Activated CD4-positive, alpha-beta T cell treated with anti-CD3 and anti-CD28 coated beads, Interleukin-2, Interleukin-6, amounts not matched to agents 100 ng/mL and 50 ng/mL, durations not matched to agents 16 hours and 8 hours (primary cell): Measurements from ENCODE around the gene DPYSL5.

ENCODE experiments used
- DNase-seq: peaks from one replicate; pipeline ENCODE4 v3.0.0-alpha.2; 2020

The DPYSL5 gene

DNA sequence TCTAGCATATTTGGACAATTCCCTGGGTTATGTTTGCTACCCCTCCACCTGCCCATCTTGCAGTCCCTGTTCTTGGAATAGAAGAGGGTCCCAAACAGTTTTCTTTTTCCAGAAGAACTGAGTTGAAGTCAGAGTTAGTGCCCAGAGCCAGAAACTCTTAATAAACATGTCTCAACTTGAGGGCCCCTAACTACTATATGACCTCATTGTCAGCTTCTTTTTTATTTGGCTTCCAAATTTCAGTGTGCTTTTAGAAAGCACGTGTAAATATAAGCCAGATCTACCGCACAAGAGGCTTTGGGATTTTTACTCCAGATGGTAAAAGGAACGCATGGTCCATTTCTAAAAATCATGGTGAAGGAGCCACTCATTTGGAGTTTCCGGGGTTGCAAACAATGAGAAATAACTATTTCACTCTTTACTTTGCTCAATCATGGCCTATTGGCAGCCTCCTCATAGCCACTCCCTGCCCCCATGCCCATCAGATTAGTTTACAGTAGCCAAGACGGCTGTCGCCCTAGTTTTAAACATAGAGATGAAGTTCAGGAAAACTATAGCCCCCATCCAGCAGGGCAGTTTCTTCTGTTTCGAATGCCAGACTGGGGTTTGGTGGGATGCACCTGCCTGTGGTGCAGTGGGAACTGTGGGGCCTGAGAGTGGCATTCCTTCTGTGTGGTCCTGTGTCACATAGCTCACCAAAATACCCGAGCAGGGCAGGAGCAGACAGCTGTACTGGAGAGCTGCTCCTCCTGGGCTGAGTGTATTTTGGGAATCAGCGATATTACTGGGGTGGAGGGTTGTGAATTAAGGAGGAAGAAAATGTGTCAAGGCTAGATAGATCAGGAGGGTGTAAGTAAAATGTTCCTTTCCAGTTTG is 124.2 kb downstream of the DPYSL5 start:
- DNase-seq: no peak

DNA sequence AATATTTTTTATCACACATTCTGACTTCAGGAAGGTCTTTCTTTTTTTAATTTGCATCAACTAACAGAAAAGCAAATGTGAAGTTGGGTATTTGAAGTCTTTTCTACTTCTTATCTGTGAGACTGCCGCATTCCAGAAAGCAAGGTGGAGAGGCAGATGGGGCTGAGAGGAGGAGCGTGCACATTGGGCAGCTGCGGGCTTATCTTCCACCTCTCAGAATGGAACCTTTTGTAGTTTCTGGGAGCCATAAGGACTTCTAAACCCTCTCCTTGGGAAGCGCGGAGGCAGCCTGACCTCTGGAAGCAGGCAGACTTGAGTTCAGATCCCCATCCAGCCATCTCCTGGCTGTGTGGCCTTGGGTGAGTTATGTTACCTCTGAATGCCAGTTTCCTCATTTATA is 126.4 kb downstream of the DPYSL5 start:
- no peak for DNase-seq

DNA sequence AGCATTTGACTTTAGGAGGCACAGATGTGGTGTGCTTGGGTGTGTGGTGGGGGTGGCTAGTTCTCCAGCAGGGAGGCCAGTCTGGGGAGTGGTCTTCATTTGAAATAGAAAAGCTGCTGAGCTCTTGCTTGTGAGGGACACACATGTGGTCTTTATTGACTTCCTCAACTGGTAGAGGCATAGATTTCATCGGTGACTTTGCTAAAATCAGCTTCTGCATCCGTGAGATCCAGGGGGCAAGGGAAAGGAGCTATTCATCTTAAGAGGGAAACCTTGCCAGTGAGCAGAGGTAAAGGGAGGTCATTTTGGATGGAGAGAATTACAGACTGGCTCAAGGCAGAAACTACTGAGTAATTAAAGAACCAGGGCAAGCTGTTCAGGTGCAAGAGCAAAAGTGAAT is 127.2 kb downstream of the DPYSL5 start:
- DNase-seq: no peak

DNA sequence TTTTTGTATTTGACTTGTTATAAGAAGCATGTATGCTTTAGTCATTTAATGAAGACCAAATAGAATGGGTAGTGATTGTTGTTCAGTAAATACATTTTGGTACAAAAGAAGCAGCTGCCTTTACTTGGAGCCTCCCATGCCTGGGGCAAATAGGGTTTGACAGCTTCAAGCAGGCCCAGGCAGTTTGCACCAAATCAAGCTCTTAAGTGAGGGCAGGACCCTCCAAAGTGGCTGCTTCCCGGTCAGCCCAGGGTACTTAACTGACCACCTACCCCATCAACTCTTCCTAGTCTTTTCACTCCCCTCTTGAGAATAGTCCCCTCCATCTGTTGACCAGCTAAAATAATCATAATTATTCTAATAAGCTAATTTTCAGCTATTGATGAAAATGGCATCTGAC is 127.7 kb downstream of the DPYSL5 start:
- no peak for DNase-seq

GRCh38 chr2:26976237-26976636 is 128.3 kb downstream of the DPYSL5 start:
- no peak for DNase-seq

DNA sequence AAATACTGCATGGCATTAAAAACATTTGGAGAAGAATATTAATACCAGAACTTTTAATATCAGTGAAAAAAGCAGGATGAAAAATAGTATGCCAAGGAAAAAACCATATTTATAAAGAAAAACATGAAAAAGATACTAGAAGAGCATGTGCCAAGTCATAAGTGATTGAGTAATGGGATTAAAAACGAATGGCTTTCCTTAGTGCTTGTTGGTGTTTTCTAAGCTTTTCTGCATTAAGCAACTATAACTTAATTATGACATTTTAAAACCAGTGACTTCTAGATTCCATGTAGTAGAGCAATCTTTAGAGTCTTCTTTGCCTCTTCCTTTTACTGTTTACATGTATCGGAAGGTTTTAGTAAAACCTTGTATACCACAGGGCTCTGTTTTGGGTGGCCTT is 129.1 kb downstream of the DPYSL5 start:
- no peak for DNase-seq

GRCh38 chr2:26978061-26978596 is 130.2 kb downstream of the DPYSL5 start:
- DNase-seq: no peak

DNA sequence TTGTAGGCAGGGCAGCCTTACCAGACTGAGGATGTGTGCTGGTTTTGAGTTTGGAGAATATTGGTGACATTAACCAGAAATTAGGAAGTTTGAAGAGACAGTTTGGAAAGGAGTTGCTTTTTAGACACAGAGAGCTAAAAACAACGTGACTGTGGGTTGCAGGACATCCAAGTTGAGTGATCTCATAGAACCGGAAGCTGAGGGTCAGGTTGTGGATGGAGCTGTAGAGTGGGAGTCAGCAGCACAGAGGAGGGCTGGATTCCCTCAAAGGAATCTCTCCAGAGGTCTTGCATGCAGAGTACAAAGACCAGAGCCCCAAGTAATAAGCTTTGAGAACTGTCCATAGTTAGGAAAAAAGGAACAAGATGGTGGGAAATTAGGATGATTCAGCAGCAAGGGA is 131.8 kb downstream of the DPYSL5 start:
- DNase-seq: no peak

DNA sequence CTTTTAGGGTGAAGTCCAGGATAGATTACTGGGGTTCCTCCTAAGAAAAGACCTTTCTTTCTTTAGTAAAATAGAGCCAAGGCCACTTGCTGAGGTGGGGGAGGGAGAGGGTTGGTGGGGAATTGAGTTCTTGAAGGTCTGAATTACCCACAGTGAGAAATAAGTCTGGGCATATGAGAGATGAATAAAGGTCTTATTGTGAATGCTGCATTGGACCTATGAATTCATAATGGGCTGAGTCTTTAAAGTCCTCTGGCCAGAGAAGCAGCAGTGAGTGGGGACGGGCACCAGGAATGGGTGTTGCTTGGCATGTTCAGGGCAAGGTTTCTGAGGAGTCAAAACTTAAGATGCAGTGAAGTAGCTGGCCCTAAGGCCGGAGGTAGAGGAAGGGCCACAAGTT is 133.0 kb downstream of the DPYSL5 start:
- DNase-seq: no peak

DNA sequence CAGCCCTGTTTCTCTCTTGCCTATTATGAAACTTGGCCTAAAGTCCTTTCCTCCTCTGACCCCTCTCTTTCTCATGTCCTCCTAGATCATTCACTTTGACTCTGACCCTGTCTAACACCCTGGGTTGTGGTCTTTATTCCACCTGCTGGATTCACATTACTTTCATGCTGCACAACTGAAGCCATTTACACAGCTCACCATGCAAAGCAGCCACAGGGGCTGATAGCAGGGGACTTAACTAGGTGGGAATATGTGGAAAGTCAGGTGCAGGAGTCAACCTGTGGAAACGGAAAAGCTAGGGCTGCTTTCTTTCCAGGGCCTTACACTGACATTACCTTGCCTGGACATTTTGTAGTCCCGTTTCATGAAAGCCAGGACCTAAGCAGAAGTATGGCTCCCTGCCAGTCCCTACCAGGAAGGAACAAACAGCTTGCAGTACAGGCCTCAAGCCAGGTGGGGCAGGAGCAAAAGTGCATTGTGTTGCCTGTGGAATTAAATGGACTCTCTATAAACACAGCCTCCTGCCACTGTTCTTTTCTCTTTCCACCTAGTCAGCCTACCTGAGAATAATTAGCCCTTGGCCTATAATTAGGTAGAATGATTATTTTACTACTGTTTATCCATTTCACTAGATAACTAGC is 134.3 kb downstream of the DPYSL5 start:
- DNase-seq: peak; percentile 14

- no peak for DNase-seq
These were observed 135.8 kb downstream of the DPYSL5 start for GRCh38 chr2:26983746-26984145.

DNA sequence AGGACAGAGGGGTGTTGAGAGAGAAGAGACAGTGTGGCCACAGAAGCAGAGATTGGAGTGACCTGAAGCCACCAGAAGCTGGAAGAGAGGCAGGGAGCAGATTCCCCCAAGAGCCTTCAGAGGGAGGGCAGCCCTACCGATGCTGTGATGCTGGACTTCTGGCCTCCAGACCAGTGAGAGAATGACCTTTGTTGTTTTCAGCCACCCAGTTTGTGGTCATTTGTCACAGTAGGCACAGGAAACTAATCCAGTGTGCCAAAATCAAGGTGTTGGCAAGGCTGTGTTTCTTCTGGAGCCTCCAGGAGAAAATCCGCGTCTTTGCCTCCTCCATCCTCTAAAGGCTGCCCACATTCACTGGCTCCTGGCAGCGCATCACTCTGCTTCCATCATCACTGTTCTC is 137.9 kb downstream of the DPYSL5 start:
- DNase-seq: no peak

DNA sequence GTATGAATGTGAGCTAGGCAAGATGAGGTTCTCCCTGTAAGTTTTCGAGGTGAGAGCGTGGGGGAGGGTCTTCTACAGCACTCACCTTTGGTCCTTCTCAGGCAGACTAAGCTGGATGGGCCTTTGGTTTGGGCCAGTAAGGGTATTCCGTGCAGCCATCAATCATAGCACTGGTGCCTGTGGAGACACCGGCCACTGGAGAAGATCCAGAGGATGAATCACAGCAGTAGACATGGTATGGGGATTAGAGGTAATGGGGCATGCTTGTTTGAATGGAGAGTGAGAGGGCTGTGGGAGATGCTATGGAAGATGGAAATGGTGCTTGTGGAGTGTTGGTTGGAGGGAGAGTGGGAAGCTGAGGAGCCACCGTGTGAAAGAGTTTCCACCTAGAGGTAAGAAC is 138.6 kb downstream of the DPYSL5 start:
- DNase-seq: no peak

DNA sequence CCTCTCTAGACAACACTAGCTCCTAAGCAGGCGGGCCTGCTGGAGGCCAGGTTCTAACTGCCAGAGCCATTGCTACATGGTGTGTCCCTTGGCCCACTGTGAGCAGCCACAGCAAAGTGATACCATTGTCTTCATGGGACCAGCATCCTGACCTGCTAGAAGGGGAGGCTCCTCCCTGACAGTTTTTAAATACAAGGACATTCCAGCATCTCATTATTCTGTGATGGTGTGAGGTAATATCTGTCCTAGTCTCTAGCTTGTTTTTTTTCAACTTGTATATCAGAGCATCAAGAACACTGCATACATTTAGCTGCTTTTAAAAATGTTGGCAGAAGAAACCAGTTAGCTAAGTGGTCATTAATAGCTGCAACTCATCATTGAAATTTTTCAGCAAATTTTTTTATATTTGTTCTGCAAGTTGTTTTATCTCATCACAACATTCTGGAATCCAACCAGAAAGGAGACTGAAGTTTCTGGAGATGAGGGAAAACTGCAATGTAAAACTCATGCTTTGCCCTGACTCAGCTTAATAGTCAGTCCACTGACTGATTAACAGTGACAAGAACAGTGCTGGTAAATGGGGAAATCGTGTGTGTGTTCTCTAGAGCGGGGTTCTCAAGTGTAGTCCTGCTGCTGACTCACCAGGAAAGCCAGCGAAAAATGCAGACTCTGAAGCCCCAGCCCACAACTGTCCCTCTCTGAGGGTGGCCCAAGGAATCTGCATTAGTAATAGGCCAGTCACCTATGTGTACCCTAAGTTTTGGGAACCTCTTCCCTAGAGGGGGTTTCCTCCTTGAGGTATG is 140.3 kb downstream of the DPYSL5 start:
- no peak for DNase-seq

DNA sequence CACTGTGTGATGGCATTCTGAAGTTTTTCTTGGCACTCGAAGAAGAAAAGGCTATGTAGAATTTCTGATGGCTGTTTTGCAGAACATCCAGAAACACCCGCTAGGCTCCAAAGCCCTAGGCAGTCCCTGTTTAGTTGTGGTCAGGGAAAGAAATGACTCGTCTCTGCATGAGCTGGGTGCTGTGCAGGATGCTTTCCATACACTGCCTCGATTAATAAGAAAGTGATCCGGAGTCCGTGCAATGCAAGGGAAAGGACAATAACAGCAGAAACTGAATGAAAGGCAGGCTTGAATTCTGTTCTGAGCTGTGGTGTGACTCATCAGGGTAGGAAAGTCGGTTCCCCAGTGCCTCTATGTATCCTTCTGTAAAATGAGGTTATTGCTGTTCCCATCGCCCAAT is 141.2 kb downstream of the DPYSL5 start:
- no peak for DNase-seq

- no peak for DNase-seq
These were observed 143.8 kb downstream of the DPYSL5 start for GRCh38 chr2:26991717-26992116.

DNA sequence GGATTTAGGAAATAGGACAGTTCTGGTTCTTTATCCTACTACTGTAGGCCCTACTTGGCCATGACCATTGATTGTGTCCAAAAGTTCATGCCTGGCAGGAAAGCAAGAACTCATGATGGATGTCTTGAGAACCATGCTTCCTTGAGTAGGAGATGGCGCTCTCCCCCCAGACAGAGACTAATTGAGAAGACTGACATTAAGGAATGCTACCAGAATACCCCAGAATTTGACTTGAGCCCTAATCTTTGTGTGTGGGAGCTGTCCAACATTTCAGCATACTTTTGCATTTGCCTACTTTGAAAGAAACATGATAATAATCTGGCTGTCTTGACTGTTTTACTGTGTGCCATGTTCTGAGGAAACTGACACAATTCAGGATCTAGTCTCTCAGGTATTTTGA is 145.8 kb downstream of the DPYSL5 start:
- no peak for DNase-seq

DNA sequence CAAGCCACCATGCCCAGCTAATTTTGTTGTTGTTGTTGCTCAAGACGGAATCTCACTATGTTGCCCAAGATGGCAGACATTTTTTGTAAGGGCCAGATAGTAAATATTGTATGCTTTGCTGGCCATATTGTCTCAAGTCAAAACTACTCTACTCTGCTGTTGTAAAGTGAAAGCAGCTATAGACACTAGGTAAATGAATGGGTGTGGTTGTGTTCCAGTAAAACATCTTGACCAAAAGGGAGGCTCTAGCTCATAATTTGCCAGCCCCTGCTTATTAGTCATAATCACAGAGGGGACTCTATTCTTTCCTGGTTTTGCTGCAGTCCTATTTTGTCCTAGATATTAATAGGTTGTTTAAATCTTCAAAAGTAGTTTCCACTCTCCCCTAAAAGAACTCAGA is 147.1 kb downstream of the DPYSL5 start:
- no peak for DNase-seq

GRCh38 chr2:26997394-26997793 is 149.5 kb downstream of the DPYSL5 start:
- DNase-seq: no peak

DNA sequence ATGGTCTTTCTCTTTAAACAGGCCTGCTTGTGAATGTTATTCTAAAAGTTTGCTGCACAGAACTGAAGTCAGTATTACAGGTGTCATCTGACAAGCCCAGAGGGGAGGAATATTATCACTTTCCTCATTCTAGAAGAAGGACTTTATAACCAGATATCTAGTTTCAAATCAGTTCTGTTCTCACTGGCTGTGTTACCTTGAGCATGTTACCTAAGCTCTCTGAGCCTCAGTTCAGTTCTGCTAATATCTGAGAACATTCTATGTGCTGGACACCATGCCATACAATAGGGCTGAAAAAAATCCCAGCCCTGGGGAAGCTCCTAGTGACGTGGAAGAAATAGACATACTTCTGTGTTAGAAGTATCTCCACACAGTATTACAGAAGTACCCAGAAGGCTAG is 150.4 kb downstream of the DPYSL5 start:
- DNase-seq: no peak
